KMS-11 (cell line): ENCODE results near the gene H1-8.

ENCODE experiments used
- H2AFZ ChIP-seq: fragments of 200-600 bp; sonication (generic); 2 replicates; pipeline ENCODE4 v1.6.1; 2016; ENCODE audit warnings: antibody characterized with exemption, mixed run types, low read depth
- H3K27ac ChIP-seq: fragments of 200-600 bp; sonication (generic); 2 replicates; pipeline ENCODE4 v1.6.1; 2016; ENCODE audit warnings: mild to moderate bottlenecking, mixed run types
- H3K27me3 ChIP-seq: fragments of 200-600 bp; sonication (generic); 2 replicates; pipeline ENCODE4 v1.6.1; 2017; ENCODE audit warnings: mild to moderate bottlenecking, low read depth, mixed run types, moderate library complexity; ENCODE audit not compliant: insufficient read depth
- H3K36me3 ChIP-seq: fragments of 200-600 bp; sonication (generic); 2 replicates; pipeline ENCODE4 v1.6.1; 2017; ENCODE audit warnings: mild to moderate bottlenecking, mixed run types; ENCODE audit not compliant: insufficient read depth
- H3K4me1 ChIP-seq: fragments of 200-600 bp; sonication (generic); 2 replicates; pipeline ENCODE4 v1.6.1; 2016; ENCODE audit warnings: mild to moderate bottlenecking, low read depth, mixed run types; ENCODE audit not compliant: poor library complexity, severe bottlenecking
- H3K4me2 ChIP-seq: fragments of 200-600 bp; sonication (generic); 2 replicates; pipeline ENCODE4 v1.7.0; 2016; ENCODE audit warnings: mild to moderate bottlenecking, mixed run types
- H3K4me3 ChIP-seq: fragments of 200-600 bp; sonication (generic); IDR thresholded peaks from 2 replicates; pipeline ENCODE4 v1.6.1; 2017; ENCODE audit warnings: low read depth, low read length, mixed read lengths; ENCODE audit not compliant: insufficient read depth
- H3K79me2 ChIP-seq: fragments of 200-600 bp; sonication (generic); 2 replicates; pipeline ENCODE4 v1.6.1; 2016; ENCODE audit warnings: low read depth, mixed run types; ENCODE audit not compliant: insufficient read depth
- H3K9ac ChIP-seq: fragments of 200-600 bp; sonication (generic); 2 replicates; pipeline ENCODE4 v1.6.1; 2016; ENCODE audit warnings: mild to moderate bottlenecking, mixed run types
- H4K20me1 ChIP-seq: fragments of 200-600 bp; sonication (generic); 2 replicates; pipeline ENCODE4 v1.6.1; 2016; ENCODE audit warnings: mild to moderate bottlenecking, mixed run types; ENCODE audit not compliant: insufficient read depth
- TF ChIP-seq, protein P1 (sequence below): fragments of 200-600 bp; sonication (generic); conservative IDR thresholded peaks from 2 replicates; pipeline ENCODE4 v1.6.1; 2017; ENCODE audit warnings: low read depth, mild to moderate bottlenecking, antibody characterized with exemption, low read length, moderate library complexity, mixed read lengths

The H1-8 gene

GRCh38 chr3:129504471-129505100, 38.4 kb upstream of the H1-8 start:
- no peaks in the 10 kb centered on the region for H3K36me3 ChIP-seq
- TF ChIP-seq, protein P1, sequence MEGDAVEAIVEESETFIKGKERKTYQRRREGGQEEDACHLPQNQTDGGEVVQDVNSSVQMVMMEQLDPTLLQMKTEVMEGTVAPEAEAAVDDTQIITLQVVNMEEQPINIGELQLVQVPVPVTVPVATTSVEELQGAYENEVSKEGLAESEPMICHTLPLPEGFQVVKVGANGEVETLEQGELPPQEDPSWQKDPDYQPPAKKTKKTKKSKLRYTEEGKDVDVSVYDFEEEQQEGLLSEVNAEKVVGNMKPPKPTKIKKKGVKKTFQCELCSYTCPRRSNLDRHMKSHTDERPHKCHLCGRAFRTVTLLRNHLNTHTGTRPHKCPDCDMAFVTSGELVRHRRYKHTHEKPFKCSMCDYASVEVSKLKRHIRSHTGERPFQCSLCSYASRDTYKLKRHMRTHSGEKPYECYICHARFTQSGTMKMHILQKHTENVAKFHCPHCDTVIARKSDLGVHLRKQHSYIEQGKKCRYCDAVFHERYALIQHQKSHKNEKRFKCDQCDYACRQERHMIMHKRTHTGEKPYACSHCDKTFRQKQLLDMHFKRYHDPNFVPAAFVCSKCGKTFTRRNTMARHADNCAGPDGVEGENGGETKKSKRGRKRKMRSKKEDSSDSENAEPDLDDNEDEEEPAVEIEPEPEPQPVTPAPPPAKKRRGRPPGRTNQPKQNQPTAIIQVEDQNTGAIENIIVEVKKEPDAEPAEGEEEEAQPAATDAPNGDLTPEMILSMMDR = no peak
- peak overlapping the region; percentile 22 for H3K4me3 ChIP-seq
- peaks cover 80% of the 10 kb centered on the region for H3K4me1 ChIP-seq
- H3K4me2 ChIP-seq = peak overlapping the region; percentile 75
- H3K27ac ChIP-seq = peak overlapping the region; percentile 84
- H4K20me1 ChIP-seq = no peaks in the 10 kb centered on the region
- H3K79me2 ChIP-seq = no peaks in the 10 kb centered on the region
- H3K9ac ChIP-seq = peak overlapping the region; percentile 53; the same call in 1 of the 2 replicates
- H2AFZ ChIP-seq = peak overlapping the region; percentile 29
- no peaks in the 10 kb centered on the region for H3K27me3 ChIP-seq

- H4K20me1 ChIP-seq = no peaks in the 10 kb centered on the region
- peak overlapping the region; percentile 29 for H2AFZ ChIP-seq
- peak overlapping the region; percentile 53; the same call in 1 of the 2 replicates for H3K9ac ChIP-seq
- H3K27me3 ChIP-seq = no peaks in the 10 kb centered on the region
- peaks cover 80% of the 10 kb centered on the region for H3K4me1 ChIP-seq
- H3K4me2 ChIP-seq = peak overlapping the region; percentile 75
- TF ChIP-seq, protein P1 = no peak
- no peak overlapping the region for H3K4me3 ChIP-seq
- H3K79me2 ChIP-seq = no peaks in the 10 kb centered on the region
- H3K36me3 ChIP-seq = no peaks in the 10 kb centered on the region
- peak overlapping the region; percentile 84 for H3K27ac ChIP-seq
These were observed 37.6 kb upstream of the H1-8 start for GRCh38 chr3:129505341-129505740.

- H3K4me3 ChIP-seq = no peak overlapping the region
- TF ChIP-seq, protein P1 = no peak
- no peaks in the 10 kb centered on the region for H3K79me2 ChIP-seq
- no peaks in the 10 kb centered on the region for H3K36me3 ChIP-seq
- peaks cover 75% of the 10 kb centered on the region for H3K4me1 ChIP-seq
- H4K20me1 ChIP-seq = no peaks in the 10 kb centered on the region
- no peak overlapping the region for H2AFZ ChIP-seq
- H3K9ac ChIP-seq = no peak overlapping the region
- H3K27me3 ChIP-seq = no peaks in the 10 kb centered on the region
- H3K4me2 ChIP-seq = peak overlapping the region; percentile 75
- peak overlapping the region; percentile 84; the same call in 1 of the 2 replicates for H3K27ac ChIP-seq
These were observed 36.7 kb upstream of the H1-8 start for GRCh38 chr3:129506231-129506742.

DNA sequence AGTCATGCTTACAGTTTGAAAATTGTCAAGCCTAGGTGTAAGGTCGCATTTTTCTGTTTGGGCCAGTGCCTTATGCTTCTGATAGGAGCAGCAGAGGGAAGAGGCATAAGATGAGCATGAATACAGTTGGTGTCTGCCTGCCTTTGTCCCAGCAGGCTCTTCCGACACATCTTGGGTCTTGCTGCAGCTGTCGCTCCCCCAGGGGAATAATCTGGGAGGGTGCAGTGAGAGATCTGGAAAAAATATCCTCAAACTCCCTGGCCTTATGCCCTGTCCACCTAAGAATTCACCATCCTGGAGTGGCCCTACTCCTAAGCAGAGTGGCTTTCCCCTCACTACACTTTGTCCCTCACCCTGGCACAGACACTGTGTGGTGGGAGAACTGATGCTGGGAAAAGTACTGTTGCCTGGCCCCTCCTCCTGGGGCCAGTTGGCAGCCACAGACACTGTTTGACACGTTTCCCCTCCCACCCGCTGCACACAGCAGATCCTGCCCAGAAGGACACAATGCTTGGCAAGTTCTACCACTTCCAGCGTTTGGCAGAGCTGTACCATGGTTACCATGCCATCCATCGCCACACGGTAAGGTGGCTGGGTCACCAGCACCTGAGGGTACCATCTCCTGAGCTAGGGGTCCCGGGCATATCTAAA, 35.7 kb upstream of the H1-8 start:
- Histone ChIP-seq H3K9ac (no peak overlapping the region), H3K4me3 (no peak overlapping the region), H3K4me2 (no peak overlapping the region; the same call in 1 of the 2 replicates), H3K4me1 (peaks cover 65% of the 10 kb centered on the region), H3K27ac (no peak overlapping the region), H3K27me3 (no peaks in the 10 kb centered on the region), H3K36me3 (no peaks in the 10 kb centered on the region), H3K79me2 (no peaks in the 10 kb centered on the region), H2AFZ (no peak overlapping the region), H4K20me1 (no peaks in the 10 kb centered on the region)
- TF ChIP-seq, protein P1 = no peak
